GM21367 (cell line): ENCODE measurements around the gene SPDYA.

ENCODE experiments used
- ATAC-seq: cut with Tn5 transposase; IDR thresholded peaks from one replicate; pipeline ENCODE4 v1.9.1; 2021; ENCODE audit not compliant: unreplicated experiment

SPDYA gene

DNA sequence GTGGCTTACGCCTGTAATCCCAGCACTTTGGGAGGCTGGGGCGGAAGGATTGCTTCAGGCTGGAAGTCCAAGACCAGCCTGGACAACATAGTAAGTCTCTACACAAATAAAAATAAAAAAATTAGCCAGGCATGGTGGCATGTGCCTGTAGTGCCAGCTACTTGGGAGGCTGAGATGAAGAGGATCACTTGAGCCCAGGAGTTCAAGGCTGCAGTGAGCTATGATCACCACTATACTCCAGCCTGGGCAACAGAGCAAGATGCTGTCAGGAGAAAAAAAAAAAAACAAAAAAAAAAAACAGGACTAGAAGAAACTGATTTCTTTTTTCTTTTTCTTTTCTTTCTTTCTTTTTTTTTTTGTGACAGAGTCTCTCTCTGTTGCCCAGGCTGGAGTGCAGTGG lies 13.6 kb downstream of the SPDYA start:
- ATAC-seq = no peak

DNA sequence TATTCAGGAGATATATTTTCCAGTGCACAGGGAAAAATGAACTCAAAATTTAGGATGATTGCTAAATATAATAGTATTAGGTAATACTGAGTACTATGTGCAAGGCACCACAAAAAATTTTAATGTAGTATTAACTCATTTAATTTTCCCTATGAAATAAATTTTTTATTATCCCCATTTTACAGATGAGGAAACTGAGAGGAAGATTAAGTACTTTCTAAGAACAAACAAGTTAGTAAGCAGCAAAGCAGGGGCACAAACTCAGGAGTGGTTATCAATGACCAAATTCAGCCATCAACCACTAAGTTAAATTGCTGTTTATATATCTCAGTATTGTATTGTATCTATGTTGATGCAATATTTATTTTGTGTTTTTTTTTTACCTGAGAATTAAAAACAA lies 14.2 kb downstream of the SPDYA start:
- ATAC-seq = no peak

DNA sequence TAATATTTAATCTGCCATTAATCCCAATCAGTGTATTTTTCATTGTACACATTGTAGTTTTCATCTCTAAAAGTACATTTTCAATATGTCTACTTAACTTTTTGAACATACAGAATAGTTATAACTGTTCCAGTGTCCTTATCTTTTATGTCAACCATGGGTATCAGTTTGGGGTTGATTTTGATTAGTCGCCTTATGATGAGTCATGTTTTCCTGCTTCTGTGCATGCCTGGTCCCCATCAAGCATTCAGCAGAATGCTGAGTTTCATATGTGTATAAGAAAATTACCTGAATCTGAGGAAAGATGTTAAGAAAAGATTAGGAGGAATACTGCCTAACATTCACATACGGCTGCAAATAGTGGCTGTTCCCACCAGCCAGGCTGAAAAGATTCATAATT lies 17.7 kb downstream of the SPDYA start:
- no peak for ATAC-seq

DNA sequence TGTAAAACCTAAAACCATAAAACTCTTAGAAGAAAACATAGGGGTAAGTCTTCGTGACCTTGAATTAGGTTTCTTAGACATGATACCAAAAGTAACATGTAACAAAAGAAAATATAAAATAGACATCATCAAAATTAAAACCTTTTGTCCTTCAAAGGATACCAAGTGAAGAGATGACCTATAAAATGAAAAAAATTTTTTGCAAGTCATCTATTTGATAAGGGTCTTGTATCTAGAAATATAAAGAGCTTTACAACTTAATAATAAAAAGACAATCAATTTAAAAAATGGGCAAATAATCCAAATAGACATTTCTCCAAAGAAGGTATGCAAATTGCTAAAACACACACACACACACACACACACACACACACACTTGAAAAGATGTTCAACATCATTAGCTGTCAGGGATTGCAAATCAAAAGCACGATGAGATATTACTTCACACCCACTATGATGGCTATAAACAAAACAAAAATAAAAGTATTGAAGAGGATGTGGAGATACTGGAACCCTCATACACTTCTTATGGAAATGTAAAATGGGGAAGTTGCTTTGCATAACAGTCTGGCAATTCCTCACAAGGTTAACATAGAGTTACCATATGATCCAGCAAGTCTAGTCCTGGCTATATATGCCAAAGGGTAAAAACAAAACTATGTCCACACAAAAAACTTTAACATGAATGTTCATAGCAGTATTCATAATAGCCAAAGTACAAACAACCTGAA lies 23.3 kb downstream of the SPDYA start:
- ATAC-seq = no peak

DNA sequence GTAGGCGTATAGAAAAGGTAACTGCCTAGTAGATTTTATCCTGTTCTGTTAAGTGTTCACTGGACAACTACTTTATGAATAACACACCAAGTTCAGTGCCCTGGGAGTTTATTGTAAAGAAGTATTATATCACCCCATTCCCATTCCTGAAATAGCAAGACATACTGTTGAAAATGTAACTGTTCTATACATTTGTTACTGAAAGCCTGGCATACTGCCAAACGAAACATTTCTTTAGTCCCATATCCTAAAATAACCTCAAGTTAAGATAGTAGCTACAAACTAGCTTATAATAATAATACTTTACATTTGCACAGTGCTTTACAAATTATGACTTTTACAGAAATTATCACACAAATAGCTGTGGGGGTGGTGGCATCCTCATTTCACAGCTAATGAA lies 25.1 kb downstream of the SPDYA start:
- ATAC-seq = no peak

DNA sequence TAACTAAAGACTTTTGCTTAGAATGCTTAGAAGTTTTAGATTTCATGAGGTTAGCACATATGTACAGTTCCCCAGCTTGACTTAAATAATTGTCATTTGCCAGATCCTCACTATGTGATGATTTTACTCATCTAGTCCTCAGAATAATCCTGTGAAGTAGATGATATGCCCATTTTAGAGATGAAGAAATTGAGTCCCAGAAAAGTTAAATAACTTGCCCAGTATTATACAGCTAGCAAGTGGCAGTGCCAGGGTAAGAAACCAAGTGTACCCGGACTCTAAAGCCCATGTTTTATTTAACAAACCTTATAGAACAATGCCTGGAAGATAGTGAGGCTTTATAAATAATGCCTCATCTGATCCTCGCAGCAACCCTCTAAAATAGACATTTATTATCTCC lies 28.3 kb downstream of the SPDYA start:
- ATAC-seq = no peak

DNA sequence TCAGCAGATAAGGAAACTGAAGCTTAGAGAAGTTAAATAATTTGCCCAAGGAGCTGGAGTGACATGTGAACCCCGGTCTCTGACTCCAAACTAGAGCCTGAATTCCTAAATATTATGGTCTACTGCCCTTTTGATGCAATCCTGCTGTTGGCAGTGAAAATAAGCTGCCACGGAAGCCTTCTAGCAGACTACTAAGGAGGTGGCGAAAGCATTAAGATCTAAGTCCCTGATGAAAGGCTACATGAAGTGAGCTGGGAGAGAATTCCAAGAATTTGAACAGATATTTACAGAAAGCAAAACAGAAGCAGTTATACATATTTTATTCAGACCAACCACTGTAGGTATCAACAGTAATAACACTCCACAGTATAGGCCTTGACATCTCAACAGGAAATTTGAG lies 31.4 kb downstream of the SPDYA start:
- ATAC-seq = no peak

DNA sequence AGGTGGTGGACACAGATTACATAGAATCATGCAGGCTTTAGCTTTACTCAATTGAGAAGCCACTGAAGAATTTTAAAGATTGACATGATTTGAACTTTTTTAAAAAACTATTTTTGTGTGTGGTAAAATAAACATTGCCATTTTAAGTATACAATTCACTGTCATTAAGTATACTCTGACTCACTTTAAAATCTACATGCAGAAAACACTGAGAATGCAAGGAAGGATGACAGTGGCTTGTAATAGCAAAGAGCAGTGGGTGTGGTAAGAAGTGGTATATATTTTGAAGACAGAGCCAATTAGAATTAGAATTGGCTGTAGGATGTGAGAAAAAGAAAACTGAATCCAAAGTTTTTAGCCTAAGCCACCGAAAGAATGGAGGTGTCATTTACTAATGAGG lies 44.6 kb downstream of the SPDYA start:
- no peak for ATAC-seq

DNA sequence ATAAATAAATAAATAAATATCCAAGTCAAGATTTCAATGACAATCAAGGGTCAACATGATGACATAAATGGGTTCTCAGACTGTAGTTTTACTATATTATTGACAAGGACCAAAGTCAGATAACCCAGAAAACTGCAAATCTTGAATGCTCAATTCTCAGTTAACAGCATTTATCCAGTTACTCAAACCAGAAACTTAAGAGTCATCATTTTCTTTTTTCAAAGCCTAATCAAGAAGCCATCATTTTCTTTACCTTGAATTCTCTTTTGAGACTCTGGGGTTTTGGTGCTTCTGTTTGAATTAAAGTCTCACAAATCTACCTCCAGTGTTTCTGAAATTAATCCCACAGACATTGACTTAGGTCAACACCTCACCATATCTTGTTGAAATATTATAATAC lies 45.3 kb downstream of the SPDYA start:
- no peak for ATAC-seq

DNA sequence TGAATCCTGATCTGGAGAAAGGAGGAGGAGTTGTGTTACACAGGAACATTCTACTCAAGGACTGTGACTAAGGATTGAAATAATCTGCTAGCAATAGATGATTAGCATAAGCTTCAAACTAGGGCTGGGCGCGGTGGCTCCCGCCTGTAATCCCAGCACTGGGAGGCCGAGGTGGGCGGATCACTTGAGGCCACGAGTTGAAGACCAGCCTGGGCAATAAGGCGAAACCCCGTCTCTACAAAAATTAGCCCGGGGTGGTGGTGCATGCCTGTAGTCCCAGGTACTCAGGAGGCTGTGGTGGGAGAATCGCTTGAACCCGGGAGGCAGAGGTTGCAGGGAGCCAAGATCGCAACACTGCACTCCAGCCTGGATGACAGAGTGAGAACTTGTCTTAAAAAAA lies 58.0 kb downstream of the SPDYA start:
- ATAC-seq = no peak

DNA sequence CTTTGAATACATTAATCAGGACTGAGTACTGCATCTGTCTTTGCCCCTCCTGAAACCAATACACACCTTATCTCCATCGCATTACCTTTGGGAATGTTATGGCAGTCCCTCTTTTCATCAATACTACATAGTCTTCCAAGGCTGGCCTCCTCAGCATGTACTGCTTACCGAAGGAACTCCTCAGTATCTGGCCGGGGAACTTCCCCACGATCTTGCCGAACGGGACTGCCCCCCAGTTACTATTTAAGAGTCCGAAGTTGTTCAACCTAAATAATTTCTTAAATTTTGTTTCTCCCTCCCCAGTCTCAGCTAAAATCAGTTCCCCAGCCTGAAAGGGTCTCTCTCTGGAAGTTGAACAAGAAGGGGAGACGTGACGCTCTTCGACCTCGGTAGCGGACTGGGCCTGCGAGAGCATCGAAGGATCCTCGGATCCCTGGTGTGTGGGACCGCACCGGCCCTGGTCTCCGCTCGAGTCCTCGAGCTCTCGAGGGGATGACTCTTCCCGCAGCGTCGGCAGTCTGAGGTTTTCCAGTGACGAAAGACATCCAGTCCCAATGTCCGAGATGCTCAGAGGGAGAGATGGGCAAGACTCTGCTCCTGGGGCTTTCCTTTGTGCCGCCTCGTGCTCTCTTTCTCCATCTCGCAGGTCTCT lies 59.0 kb downstream of the SPDYA start:
- peak; percentile 17 for ATAC-seq

DNA sequence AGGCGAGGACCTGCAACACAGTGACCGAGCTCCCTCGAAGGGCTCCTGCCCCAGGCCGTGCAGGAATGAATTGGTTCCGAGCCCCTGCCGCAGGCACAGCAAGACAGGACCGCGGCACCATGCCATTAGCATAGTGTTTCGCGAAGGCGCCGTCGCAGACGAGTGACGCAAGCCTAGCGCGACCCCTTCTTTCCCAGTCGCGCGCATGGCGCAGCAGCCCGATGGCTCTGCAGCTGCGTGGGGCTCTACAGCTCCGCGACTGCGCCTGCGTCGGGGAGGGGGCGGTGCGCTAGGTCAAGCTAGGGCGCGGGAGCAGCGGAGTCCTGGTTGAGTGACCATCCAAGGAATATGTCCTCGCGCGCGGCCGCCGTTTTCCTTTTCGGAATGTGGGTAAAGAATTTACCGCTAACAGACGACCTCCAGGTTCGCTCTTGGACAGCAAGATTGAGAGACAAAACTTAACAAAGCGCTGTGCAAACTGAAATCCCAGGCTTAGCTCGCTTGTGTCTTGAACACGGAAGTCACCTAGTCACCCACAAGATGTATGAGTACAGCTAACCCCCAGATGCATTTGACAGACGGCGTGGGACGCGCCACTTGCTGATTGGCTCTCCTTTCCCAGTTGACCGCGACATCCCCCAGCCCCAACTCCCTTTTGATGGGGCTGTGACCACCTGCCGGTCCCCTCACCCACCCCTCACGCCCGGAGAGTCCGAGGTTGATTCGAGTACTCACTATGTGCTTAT lies 59.7 kb downstream of the SPDYA start, which contains the start of gene TRMT61B:
Gene TRMT61B, minus strand, starts transcription at position 164 of the 746 bp plus-strand sequence. Its CDS starts 32 bp downstream, at position 132.
- peak; percentile 92 for ATAC-seq

DNA sequence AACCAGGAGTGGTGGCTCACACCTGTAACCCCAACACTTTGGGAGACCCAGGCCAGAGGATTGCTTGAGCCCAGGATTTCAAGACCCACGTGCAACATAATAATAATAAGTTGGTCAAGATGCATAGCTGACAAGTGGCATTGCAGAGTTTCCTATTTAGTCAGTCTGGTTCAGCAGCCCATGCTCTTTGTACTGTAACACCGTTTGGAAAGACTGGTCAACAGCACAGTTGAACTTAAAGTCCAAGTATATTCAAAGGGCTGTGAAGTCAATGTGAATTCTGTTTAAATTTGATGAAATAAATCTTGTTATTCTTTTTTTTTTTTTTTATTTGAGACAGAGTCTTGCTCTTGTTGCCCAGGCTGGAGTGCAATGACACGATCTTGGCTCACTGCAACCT lies 61.0 kb downstream of the SPDYA start:
- no peak for ATAC-seq

DNA sequence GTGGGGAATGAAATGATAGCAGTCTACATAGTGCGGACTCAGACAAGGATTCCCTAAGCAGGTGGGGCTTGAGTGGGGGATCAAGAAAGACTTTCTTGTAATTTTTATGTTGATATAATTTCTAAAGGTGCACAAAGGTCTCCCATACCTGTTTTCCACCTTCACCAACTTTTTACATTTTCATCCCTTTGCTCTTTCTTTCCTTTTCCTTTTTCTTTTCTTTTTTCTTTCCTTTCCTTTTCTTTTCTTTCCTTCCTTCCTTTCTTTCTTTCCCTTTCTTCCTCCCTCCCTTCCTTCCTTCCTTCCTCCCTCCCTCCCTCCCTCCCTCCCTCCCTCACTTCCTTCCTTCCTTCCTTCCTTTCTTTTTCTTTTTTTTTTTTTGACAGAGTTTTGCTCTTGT lies 69.6 kb downstream of the SPDYA start:
- no peak for ATAC-seq

DNA sequence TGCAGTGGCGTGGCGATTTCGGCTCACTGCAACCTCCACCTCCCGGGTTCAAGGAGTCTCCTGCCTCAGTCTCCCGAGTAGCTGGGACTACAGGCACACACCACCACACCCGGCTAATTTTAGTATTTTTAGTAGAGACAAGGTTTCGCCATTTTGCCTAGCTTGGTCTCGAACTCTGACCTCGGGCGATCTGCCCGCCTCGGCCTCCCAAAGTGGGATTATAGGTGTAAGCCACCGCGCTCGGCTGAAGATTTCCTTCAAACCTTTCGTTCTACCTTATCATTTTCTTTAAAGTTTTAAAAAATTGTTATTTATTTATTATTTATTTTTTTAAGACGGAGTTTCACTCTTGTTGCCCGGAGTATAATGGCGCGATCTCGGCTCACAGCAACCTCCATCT lies 82.9 kb downstream of the SPDYA start:
- no peak for ATAC-seq

DNA sequence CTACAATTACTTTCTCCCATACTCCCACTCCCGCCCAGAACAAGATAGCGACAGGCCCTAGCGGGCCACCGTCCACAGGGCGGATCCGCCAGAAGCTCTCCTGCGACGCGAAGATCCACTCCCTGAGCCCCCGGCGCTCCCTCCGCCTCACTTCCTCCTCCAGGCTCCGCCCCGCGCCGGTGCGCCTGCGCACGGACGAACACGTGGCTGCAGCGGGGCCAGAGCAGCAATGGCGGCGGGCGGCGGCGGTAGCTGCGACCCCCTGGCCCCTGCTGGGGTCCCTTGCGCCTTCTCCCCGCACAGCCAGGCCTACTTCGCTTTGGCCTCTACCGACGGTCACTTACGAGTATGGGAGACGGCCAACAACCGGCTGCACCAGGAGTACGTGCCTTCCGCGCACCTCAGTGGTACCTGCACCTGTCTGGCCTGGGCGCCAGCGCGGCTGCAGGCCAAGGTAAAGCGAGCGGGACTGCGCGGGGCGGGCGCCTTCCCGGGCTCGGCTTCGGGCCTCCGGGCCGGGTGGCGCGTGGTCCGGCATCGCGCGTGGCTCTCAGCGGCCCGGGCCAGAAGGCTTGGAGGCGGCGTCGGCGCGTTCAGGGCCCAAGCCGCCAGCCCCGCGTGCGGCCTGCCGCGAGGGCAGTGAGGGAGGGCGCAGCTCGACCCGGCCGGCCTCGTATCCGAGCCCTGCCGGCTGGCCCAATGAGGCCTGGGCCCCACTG lies 84.0 kb downstream of the SPDYA start, which contains the start of gene WDR43:
Gene WDR43, plus strand, starts transcription at position 198 of the 719 bp plus-strand sequence. Its CDS starts 32 bp downstream, at position 230.
- ATAC-seq = peak; percentile 79

DNA sequence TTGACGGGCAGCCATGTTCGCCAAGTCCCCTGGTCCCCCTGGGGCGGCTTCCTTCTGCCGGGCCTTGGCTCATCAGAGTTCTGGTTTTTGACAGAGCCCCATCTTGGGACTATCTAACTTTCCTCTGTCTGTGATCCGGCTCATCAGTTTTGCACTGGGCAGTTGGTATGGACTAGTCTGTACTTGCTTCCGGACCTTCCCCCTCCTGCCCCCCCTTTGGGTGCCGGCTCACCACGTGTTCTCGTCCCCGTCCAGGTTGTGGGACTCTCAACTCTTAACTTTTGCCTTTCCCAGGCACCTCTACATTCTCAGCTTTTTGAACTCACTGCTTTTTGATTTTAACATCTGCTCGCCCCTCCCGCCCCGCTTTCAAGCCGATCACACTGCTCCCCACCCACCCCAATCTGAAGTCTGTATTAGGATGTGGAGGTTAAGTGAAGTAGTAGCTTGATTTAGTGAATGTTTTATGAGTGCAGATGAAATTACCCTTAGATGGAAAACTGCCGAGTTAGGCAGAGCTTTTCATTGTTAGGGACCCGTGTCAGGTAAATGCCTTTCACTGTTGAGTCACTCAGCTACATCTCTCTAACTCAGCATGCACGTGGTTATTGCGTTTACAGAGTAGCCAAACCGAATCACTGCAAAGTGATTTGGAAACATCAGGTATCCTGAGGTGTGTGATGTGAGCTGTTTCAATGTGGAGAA lies 84.7 kb downstream of the SPDYA start:
- peak; percentile 9 for ATAC-seq

DNA sequence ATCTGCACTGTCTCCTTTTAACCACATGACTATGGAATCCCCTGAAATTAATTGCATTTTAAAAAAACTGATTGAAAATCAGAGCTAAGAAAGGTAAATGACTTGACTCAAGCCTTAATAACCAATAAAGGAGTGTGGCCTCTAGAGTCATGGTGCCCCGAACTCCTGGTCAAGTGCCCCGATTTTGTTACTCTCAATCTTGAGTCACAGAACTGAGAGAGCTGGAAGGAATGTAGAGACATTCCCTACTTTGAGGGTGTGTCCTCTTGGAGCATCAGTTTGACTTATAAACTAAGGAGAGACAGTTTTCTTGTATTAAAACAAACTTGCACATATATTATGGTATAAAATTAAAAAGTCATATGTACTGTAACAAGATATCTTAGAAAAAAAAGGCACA lies 86.3 kb downstream of the SPDYA start:
- ATAC-seq = no peak

DNA sequence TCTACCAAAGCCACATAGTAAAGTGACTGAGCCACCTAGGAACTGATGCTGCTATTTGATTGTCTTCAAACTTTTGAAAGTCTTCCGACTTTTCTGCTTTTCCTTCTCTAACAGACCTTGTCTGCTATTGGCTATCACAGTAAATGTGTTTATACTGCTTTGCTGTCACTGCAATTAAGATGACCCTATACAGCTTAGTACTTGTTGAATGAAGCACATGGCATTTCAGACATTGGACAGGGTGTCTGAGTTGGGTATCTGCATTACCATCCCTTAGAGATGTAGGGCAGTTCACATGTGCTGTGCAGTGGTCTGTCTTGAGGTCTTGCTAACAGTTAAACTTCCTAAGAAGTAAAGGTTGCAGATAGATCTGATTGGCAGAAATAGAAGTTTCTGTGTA lies 87.4 kb downstream of the SPDYA start:
- no peak for ATAC-seq
